WTC11 (cell line): ENCODE data around the gene GRIN2C.

Source experiments
- CREB1 ChIP-seq: sonication (generic); formaldehyde crosslinking; IDR thresholded peaks from 2 replicates; pipeline ENCODE4 v1.8.0; 2023; ENCODE audit warnings: mild to moderate bottlenecking, missing genetic modification reagents
- CREM ChIP-seq: sonication (generic); formaldehyde crosslinking; IDR thresholded peaks from 2 replicates; pipeline ENCODE4 v1.8.1; 2022; ENCODE audit warnings: mild to moderate bottlenecking, missing genetic modification reagents, moderate library complexity
- CTCF ChIP-seq: fragments of 200-600 bp; IDR thresholded peaks from 2 replicates; pipeline ENCODE4 v1.8.0; 2022; ENCODE audit warnings: antibody characterized with exemption
- ELF4 ChIP-seq: sonication (generic); formaldehyde crosslinking; IDR thresholded peaks from 2 replicates; pipeline ENCODE4 v1.8.1; 2022; ENCODE audit warnings: low read depth, mild to moderate bottlenecking, moderate library complexity, missing genetic modification reagents
- KAT7 ChIP-seq: sonication (generic); formaldehyde crosslinking; IDR thresholded peaks from 2 replicates; pipeline ENCODE4 v1.8.1; 2023; ENCODE audit warnings: missing genetic modification reagents, mild to moderate bottlenecking, borderline replicate concordance
- SMAD4 ChIP-seq: sonication (generic); formaldehyde crosslinking; IDR thresholded peaks from 2 replicates; pipeline ENCODE4 v1.8.0; 2022; ENCODE audit warnings: mild to moderate bottlenecking, missing genetic modification reagents
- TCF7 ChIP-seq: sonication (generic); formaldehyde crosslinking; IDR thresholded peaks from 2 replicates; pipeline ENCODE4 v1.8.0; 2022; ENCODE audit warnings: mild to moderate bottlenecking, low read depth, missing genetic modification reagents, moderate library complexity
- ZNF138 ChIP-seq: sonication (generic); formaldehyde crosslinking; conservative IDR thresholded peaks from 2 replicates; pipeline ENCODE4 v1.8.1; 2022; ENCODE audit warnings: mild to moderate bottlenecking, moderate library complexity, missing genetic modification reagents
- ZNF671 ChIP-seq: fragments of 250-450 bp; sonication (Bioruptor Pico); IDR thresholded peaks from 2 replicates; pipeline ENCODE4 v1.8.0; 2021; ENCODE audit warnings: mild to moderate bottlenecking

- no peak for TF ChIP-seq CTCF
- TF ChIP-seq ZNF138 (CRISPR knock-in tag): no peak
- no peak for TF ChIP-seq CREM (CRISPR knock-in tag)
- no peak for TF ChIP-seq SMAD4 (CRISPR knock-in tag)
- TF ChIP-seq CREB1 (CRISPR knock-in tag): no peak
- TF ChIP-seq ELF4 (CRISPR knock-in tag): no peak
- no peak for TF ChIP-seq ZNF671
- no peak for TF ChIP-seq TCF7 (CRISPR knock-in tag)
- TF ChIP-seq KAT7 (CRISPR knock-in tag): no peak
Observed at GRCh38 chr17:74831444-74832146, 28.1 kb downstream of the GRIN2C start.
